Adipose tissue (tissue), 3 donors: ENCODE results near the gene SBF2. TPM values are rescaled to one million over a fixed set of nuclear protein-coding genes. Genes with fewer than 3 reads are reported as not detected.
"Not testable (repeated sequence)": the region's sequence is repeated elsewhere in the genome, so short reads cannot be mapped to it uniquely, and the experiment has no call there.

ENCODE experiments used
- H3K27ac ChIP-seq: one replicate; pipeline ENCODE4 v1.5.1; 2013; ENCODE audit warnings: low read depth, low read length
- WGBS, 3 donors: extraction: QIAGEN DNeasy Blood & Tissue Kit; methylation state at CpG; one replicate each; pipeline ENCODE4 v1.1.7; 2013; 5-methylcytosine and 5-hydroxymethylcytosine counted together
- polyA plus RNA-seq, 3 donors: library from polyadenylated mRNA; stranded (reverse); fragments of 200-250 nt; gene quantifications; one replicate each; pipeline ENCODE4 v1.2.3, GENCODE V29; 2013
- donor health status: healthy with polysubstance abuse.
- donor health status: Bipolar disorder and iron deficiency.
- donor health status: healthy.

The SBF2 gene
- polyA plus RNA-seq, 3 donors: 6.0 to 25.9 (median 23.0) TPM

DNA sequence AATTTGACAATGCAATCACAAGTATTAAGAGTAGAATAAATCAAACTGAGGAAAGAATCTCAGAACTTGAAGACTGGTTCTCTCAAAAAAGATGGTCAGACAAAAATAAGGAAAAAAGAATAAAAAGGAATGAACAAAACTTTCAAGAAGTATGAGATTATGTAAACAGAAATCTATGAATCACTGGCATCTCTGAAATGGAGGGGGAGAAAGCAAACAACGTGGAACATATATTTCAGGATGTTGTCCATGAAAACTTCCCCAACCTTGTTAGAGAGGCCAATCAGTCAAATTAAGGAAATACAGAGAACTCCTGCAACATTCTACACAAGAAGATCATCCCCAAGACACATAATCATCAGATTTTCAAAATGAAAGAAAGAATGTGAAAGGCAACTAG is 235.7 kb downstream of the SBF2 start:
- no peak overlapping the region for H3K27ac ChIP-seq
- WGBS, 3 donors: 76 to 100% (median 91%) methylated on average over 1 of the region's 1 CpG

GRCh38 chr11:10051868-10052586 is 242.0 kb downstream of the SBF2 start:
- WGBS, 3 donors: 37 to 75% (median 73%) methylated on average over 4 of the region's 4 CpGs
- H3K27ac ChIP-seq: no peak overlapping the region

- no peak overlapping the region for H3K27ac ChIP-seq
Measured at GRCh38 chr11:10050561-10050960, 243.5 kb downstream of the SBF2 start.

DNA sequence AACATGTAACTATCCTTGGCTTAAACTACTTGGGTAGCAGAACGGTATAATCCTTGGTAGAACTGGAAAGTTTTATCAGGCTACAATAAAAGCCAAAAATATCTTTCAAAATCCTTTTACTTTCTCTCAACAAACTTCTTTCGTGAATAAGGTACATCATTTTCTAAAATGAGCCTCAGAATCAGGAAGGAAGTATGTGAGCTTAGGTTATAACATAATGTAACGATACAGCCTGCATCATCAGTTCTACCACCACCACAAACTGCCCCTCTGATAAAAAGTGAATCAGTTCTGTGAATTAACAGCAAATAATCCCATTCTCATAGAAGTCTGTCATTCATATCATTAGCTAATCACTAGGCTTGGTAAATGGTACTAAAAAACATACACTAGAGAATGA is 244.3 kb downstream of the SBF2 start:
- H3K27ac ChIP-seq: no peak overlapping the region
- 55 to 87% (median 67%) methylated on average over 3 of the region's 3 CpGs for WGBS, 3 donors

GRCh38 chr11:10048350-10048749 is 245.7 kb downstream of the SBF2 start:
- H3K27ac ChIP-seq: no peak overlapping the region

DNA sequence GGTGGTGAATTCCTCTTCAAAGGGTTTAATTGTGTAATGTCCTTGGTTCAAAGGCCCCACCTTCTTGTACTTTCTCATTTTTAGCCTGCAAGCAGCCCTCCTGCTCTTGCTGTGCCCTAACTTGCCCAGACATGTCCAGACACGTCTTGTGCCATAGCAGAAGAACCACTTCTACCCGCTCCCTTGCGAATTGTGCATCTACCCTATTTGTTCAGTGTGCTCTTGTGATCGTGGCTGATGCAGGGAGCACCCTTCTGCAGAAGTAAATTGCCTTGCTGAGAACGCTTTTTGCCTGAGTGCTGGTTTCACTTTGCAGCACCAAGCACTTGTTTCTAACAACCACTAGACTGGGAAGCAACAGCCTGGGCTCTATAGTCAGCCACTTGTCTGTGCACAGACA is 249.4 kb downstream of the SBF2 start:
- 95 to 97% (median 96%) methylated on average over 5 of the region's 5 CpGs for WGBS, 3 donors
- H3K27ac ChIP-seq: no peak overlapping the region

- no peak overlapping the region for H3K27ac ChIP-seq
- 59 to 64% (median 62%) methylated on average over 4 of the region's 4 CpGs for WGBS, 3 donors
Measured at GRCh38 chr11:10042699-10043098, 251.3 kb downstream of the SBF2 start.

DNA sequence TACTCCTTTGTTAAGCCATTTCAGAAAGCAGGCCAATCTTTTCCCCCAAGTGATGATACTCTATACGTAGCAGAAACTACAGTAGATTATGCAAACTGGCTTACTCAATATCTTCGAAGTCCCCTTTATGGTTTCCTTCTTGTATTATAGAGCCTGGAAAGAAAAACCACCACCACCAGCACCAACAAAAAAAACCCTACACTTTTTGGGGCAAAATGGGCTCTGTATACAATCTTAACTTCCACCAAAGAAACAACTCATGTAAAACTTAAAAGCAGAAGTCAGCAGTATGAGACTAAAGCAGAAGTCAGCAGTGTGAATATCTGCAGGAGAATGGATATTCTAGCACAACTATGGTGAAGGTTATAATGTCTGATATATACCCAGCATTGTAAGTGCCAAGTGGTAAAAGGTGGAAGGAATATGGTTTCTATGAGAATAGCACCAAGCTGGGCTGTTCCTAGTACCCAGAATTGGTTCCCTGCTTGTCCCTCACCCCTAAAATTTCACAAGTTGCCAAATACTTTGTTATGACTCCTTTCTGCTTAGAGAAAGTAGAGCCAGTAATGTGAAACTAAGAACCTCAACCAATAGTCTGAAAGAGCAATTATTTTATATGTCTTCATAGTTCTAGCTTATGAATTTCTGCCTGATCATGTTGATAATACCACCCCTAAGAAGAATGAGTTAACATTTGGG is 252.1 kb downstream of the SBF2 start:
- WGBS, 3 donors: 11 to 86% (median 59%) methylated on average over 1 to 2 of the region's 2 CpGs
- H3K27ac ChIP-seq: no peak overlapping the region

GRCh38 chr11:10041332-10041731 is 252.7 kb downstream of the SBF2 start:
- H3K27ac ChIP-seq: no peak overlapping the region
- 43 to 96% (median 60%) methylated on average over 2 of the region's 2 CpGs for WGBS, 3 donors

- WGBS, 3 donors: 66 to 84% (median 71%) methylated on average over 2 of the region's 2 CpGs
- no peak overlapping the region for H3K27ac ChIP-seq
Measured at GRCh38 chr11:10038521-10039302, 255.3 kb downstream of the SBF2 start.

GRCh38 chr11:10035932-10036331 is 258.1 kb downstream of the SBF2 start:
- H3K27ac ChIP-seq: not testable (repeated sequence)
- 97 to 98% (median 98%) methylated on average over 6 of the region's 6 CpGs for WGBS, 3 donors

DNA sequence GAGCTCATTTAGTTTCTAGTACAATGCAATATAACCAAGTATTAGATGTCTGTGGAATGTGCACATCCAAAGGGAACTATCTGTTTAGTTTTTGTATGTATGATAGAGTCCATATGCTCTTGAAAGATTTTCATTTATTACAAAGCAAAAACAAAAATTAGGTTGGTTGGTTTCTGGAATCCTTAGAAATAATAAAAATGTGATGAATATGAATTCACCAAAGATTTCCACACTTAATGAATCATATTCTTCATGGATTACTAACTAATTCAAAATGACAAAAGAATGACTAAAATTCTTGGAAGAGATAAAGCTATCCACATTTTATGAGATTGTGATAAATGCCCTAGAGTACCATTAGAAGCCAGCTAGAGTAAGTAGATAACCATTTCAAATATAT is 261.1 kb downstream of the SBF2 start:
- H3K27ac ChIP-seq: no peak overlapping the region

GRCh38 chr11:10030122-10030490 is 263.9 kb downstream of the SBF2 start:
- WGBS, 3 donors: 94 to 95% (median 95%) methylated on average over 2 of the region's 2 CpGs
- no peak overlapping the region for H3K27ac ChIP-seq

DNA sequence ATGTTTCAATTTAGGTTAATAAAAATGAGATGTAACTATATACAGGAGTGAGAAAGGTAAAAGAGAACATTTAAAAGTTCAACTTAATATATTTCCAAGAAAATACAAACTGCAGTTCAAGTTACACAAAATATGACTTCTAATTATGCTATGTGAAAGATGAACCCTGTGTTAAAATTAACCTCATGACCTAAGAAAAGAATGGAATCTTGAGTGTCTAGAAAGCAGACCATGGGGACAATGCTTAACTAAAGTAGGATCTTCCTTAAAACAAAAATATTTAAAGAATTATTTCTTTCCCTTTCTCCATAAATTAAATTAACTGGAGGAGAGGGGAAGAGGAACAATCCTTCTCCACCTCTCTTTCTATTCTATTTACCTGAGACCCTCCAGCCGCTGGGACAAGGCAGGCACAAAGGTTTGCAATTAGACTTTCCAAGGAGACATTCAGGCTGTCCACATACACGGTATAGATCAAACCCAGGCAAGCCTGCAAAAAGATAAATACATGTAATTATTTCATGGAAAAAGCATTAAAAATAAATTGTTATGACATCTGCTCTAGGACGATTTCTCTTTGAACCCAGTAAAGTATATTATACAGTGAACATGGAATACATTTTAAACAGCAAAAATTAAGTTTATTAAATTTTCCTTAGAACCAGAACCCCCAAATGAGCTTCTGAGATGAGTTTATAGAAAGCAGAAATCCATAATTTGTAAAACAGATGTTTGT is 264.5 kb downstream of the SBF2 start:
- 82 to 90% (median 89%) methylated on average over 3 of the region's 3 CpGs for WGBS, 3 donors
- no peak overlapping the region for H3K27ac ChIP-seq

- H3K27ac ChIP-seq: no peak overlapping the region
- 96 to 100% (median 99%) methylated on average over 2 of the region's 2 CpGs for WGBS, 3 donors
Measured at GRCh38 chr11:10026514-10026913, 267.5 kb downstream of the SBF2 start.

DNA sequence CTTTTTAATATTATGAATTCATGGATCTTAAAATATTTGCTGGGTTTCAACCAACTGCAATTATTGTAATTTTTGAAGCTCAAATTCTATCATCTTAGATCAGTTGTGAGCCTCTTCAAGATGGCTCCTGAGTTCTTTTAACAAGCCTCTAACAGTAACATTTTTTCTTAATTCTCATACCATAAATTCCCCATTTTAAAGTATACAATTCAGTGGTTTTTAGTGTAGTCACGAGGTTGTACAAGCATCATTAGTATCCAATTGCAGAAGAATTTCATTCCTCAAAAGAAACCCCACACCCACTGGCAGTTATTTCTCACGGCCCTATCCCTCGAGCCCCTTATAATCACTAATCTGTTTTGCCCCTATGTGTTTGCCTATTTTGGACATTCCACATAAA is 270.8 kb downstream of the SBF2 start:
- WGBS, 3 donors: 95 to 97% (median 97%) methylated on average over 3 of the region's 3 CpGs

DNA sequence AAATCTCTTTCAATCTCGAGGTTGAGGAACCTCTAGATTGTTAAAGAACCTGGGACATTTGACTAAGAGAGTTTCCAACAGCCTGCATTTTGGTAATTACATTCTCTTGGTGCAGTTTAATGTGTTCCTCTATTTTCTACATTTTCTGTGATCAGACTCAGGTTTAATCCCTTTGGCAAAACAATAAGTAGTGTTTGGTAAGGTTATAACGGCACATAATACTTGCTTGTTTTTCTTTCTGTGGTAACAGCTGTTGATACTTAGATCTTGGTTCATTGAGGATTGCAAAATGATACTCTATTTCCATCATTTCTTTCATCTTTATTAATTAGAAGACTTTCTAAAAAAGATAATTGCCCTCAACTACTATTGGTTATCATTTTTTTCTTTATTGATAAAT is 271.3 kb downstream of the SBF2 start:
- 80 to 84% (median 82%) methylated on average over 2 of the region's 2 CpGs for WGBS, 3 donors
- no peak overlapping the region for H3K27ac ChIP-seq

More for the DNA sequence above, 270.8 kb downstream of the SBF2 start:
- no peak overlapping the region for H3K27ac ChIP-seq

DNA sequence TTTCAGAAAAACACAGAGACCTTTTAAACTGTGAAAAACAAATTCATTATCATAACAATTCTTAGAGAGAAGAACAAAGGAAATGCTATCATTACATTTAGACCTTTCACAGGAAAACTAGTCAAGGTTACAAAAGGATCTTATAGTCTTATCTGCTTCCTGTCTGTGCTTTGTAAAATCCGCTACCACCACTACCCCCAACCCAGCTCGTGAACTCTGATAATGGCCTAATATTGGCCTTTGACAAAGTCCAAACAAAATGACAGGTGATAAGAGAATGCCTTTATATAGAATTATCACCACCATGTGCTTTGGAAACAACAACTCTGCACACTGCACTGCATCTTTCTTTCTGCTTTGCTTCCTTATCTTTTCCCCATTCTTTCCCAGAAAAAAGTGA is 272.5 kb downstream of the SBF2 start:
- WGBS, 3 donors: 26 to 48% (median 39%) methylated on average over 2 of the region's 2 CpGs
- H3K27ac ChIP-seq: no peak overlapping the region
